Cardiac muscle cell (in vitro differentiated cells and primary cell): ENCODE results near the gene SRMS. TPM values are rescaled to one million over a fixed set of nuclear protein-coding genes. Genes with fewer than 3 reads are reported as not detected.

Experiments
- DNase-seq, 2 donors: peaks; one replicate each; pipeline versions ENCODE4 v3.0.0 to v3.0.0-alpha.2; 2010 to 2017; ENCODE audit warnings: low read depth in 1 of 2, low spot score in 1 of 2
- H3K27ac ChIP-seq: fragments of 200-600 bp; sonication (generic); 2 replicates; pipeline ENCODE4 v1.5.1; 2016
- H3K27me3 ChIP-seq: fragments of 200-600 bp; sonication (generic); 2 replicates; pipeline ENCODE4 v1.6.0; 2016; ENCODE audit warnings: control low read depth
- H3K36me3 ChIP-seq: fragments of 200-600 bp; sonication (generic); 2 replicates; pipeline ENCODE4 v1.5.1; 2016; ENCODE audit warnings: control low read depth
- H3K4me1 ChIP-seq: fragments of 200-600 bp; sonication (generic); 2 replicates; pipeline ENCODE4 v1.8.1; 2017; ENCODE audit warnings: low read depth, mild to moderate bottlenecking, mixed run types
- H3K4me3 ChIP-seq: fragments of 200-600 bp; sonication (generic); 2 replicates; pipeline ENCODE4 v1.5.1; 2016; ENCODE audit warnings: mild to moderate bottlenecking
- H3K9me3 ChIP-seq: fragments of 200-600 bp; sonication (generic); 2 replicates; pipeline ENCODE4 v1.5.1; 2017; ENCODE audit warnings: low read depth, mild to moderate bottlenecking, control low read depth
- polyA plus RNA-seq: library from polyadenylated mRNA; unstranded; fragments of >200 nt; fragmentation: Nextera tagmentation; extraction: Ambion mirVana; gene quantifications from 2 replicates; pipeline ENCODE4 v1.2.1, GENCODE V29; 2016
- total RNA-seq: library from RNA; depleted of rRNA; stranded (reverse); fragments of >200 nt; gene quantifications from 2 replicates; pipeline ENCODE4 v1.2.3, GENCODE V29; 2016
- TF ChIP-seq, protein P1 (sequence below): IDR thresholded peaks from 2 replicates; pipeline ENCODE4 v1.5.1; 2012; ENCODE audit warnings: low read depth, mild to moderate bottlenecking, low read length

The SRMS gene
- total and polyA plus RNA-seq, 2 experiments from 2014 or later = not detected

DNA sequence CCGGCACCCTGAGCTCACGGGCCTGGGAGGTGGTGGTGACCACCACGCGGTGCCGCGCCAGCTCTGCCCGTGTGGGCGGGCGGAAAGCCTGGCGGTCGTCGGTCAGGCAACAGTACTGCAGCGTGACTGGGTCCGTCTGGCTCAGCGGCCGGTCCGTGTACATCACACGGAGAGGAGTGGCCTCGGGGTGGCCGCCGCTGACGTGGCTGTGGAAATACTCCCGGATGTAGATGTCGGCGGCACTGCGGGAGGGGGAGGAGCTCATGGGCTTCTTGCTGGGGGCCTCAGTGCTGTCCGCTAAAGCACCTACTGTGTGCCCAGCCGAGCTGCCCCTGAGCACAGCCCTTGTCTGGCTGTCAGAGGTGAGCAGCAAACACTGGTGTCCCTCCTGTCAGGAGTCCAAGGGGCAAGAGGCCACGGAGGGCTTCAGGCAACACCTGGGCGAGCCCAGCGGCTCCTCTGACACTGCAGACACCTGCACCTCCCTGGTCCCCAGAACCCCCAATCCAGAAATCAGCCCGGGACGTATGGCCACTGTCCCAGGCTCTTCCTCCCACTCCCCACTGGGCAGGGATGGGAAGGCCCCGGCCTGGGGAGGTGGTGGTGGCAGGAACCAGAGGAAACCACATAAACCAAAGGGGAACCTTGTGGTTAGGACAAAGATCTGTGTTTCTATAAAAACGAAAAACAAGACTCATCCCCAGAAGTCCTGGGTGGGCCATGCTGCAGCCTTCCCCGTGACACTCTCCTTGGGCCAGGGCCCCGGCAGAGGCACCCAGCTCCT is 20.0 kb upstream of the SRMS start:
- Histone ChIP-seq H3K27ac (no peak overlapping the region), H3K27me3 (no peaks in the 10 kb centered on the region), H3K4me3 (no peak overlapping the region), H3K36me3 (no peaks in the 10 kb centered on the region), H3K9me3 (no peaks in the 10 kb centered on the region), H3K4me1 (no peaks in the 10 kb centered on the region)
- peak in 1 of 2 donors; percentile 17 for DNase-seq
- TF ChIP-seq, protein P1, sequence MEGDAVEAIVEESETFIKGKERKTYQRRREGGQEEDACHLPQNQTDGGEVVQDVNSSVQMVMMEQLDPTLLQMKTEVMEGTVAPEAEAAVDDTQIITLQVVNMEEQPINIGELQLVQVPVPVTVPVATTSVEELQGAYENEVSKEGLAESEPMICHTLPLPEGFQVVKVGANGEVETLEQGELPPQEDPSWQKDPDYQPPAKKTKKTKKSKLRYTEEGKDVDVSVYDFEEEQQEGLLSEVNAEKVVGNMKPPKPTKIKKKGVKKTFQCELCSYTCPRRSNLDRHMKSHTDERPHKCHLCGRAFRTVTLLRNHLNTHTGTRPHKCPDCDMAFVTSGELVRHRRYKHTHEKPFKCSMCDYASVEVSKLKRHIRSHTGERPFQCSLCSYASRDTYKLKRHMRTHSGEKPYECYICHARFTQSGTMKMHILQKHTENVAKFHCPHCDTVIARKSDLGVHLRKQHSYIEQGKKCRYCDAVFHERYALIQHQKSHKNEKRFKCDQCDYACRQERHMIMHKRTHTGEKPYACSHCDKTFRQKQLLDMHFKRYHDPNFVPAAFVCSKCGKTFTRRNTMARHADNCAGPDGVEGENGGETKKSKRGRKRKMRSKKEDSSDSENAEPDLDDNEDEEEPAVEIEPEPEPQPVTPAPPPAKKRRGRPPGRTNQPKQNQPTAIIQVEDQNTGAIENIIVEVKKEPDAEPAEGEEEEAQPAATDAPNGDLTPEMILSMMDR = no peak

- TF ChIP-seq, protein P1 = no peak
- no peaks in the 10 kb centered on the region for H3K36me3 ChIP-seq
- no peak overlapping the region for H3K4me3 ChIP-seq
- H3K9me3 ChIP-seq = no peaks in the 10 kb centered on the region
- H3K27me3 ChIP-seq = no peaks in the 10 kb centered on the region
- no peak for DNase-seq
- H3K27ac ChIP-seq = no peak overlapping the region
- H3K4me1 ChIP-seq = no peaks in the 10 kb centered on the region
These were observed 19.5 kb upstream of the SRMS start for GRCh38 chr20:63567136-63567385.

GRCh38 chr20:63566395-63567135 is 19.0 kb upstream of the SRMS start:
- no peaks in the 10 kb centered on the region for H3K9me3 ChIP-seq
- H3K27ac ChIP-seq = no peak overlapping the region
- no peaks in the 10 kb centered on the region for H3K27me3 ChIP-seq
- no peak overlapping the region for H3K4me3 ChIP-seq
- no peaks in the 10 kb centered on the region for H3K4me1 ChIP-seq
- H3K36me3 ChIP-seq = no peaks in the 10 kb centered on the region
- no peak for DNase-seq
- TF ChIP-seq, protein P1 = no peak

DNA sequence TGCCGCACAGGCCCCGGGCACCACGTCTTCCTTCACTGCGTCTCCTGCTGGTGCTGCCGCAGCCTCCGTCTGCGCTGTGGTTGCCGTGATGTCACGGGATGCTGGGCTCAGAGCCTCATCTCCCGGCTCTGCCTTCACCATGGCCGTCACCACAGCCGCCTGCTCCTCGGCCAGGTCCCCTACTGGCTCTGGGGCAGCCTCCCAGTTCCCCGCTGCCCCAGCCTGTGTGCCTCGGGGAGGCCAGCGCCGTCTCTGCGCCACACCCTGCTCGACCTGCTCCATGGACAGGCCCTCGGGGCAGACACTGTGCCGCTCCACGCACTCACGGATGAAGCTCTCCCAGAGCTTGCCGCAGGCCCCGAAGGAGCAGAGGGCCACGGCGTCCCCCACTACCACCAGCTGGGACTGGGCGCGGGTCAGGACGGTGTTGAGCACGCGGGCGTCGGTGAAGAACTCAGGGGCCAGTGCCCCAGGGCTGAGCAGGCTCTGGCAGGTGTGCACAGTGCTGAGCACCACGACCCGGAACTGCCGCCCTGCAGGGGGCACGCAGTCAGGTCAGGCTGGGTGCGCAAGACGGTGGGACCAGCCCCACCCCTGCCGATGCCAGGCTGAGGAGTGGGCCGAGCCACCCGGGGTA is 18.3 kb upstream of the SRMS start:
- Histone ChIP-seq H3K36me3 (no peaks in the 10 kb centered on the region), H3K27ac (no peak overlapping the region), H3K9me3 (no peaks in the 10 kb centered on the region), H3K4me3 (no peak overlapping the region), H3K4me1 (no peaks in the 10 kb centered on the region), H3K27me3 (no peaks in the 10 kb centered on the region)
- TF ChIP-seq, protein P1 = no peak
- no peak for DNase-seq

DNA sequence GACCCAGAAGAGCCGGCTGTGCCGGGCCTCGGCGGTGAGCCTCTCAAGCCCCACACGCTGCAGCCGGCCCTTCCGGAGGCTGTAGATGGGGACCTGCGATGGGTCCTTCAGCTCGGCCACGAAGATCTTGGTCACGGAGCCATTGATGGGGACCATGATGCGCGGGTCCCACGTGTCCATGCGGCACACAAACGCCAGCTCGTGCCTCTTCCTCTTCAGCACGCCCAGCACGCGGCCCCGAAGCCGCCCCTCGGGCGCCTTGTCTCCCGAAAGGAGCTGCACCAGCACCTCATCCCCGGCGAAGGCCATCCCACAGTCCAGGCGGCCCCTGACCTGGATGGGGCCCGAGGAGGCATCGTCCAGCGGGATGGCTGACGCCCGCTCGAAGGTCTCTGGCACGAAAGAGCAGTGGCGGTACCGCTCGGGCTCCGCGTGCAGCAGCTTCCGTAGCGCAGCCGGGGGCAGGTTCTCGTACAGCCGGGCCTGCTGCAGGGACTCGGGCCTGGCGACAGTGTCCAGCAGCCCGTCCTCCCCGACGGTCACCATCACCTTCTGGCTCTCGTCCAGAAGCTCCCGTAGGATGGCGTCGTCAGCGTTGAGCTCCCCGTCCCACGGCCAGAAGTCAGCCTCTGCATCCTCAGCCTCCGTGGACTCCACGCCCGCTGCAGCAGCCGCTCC is 17.6 kb upstream of the SRMS start:
- no peak for DNase-seq
- TF ChIP-seq, protein P1 = no peak
- H3K4me3 ChIP-seq = no peak overlapping the region
- H3K27ac ChIP-seq = no peak overlapping the region
- H3K36me3 ChIP-seq = no peaks in the 10 kb centered on the region
- no peaks in the 10 kb centered on the region for H3K4me1 ChIP-seq
- H3K9me3 ChIP-seq = no peaks in the 10 kb centered on the region
- no peaks in the 10 kb centered on the region for H3K27me3 ChIP-seq
